Endothelial cell of umbilical vein (primary cell): ENCODE data around the gene ATIC. TPM values are rescaled to one million over a fixed set of nuclear protein-coding genes. Genes with fewer than 3 reads are reported as not detected.

Experiments used
- BruUV-seq: library from RNA; stranded (reverse); fragments of 400-500 nt; replicated peaks from 2 replicates; lab custom pipeline; 2021; lab: Mats Ljungman, UMichigan
- CTCF ChIA-PET: fragments of 300-600, 350-600 bp; sonication (Branson Sonifier 250); formaldehyde crosslinking; loops from one replicate; lab custom pipeline; 2021; ENCODE audit warnings: antibody characterized with exemption, inconsistent platforms; lab: Charles Lee
- POLR2A ChIA-PET: fragments of 300-600, 350-600 bp; sonication (Branson Sonifier 250); formaldehyde crosslinking; loops from one replicate; lab custom pipeline; 2021; ENCODE audit warnings: antibody characterized with exemption, inconsistent platforms; lab: Charles Lee
- DNase-seq: peaks from one replicate; pipeline ENCODE4 v3.0.0-alpha.2; 2011; ENCODE audit warnings: low read depth, low spot score
- FAIRE-seq: peaks from 2 replicates; lab custom pipeline; 2011; peaks lifted over from hg19 to GRCh38; lab: Jason Lieb, UNC
- H2AFZ ChIP-seq: 2 replicates; pipeline ENCODE4 v1.6.0; 2012; ENCODE audit warnings: low read depth, low read length, control low read depth, inconsistent platforms
- H3K27ac ChIP-seq: 2 replicates; pipeline ENCODE4 v1.5.1; 2011; ENCODE audit warnings: low read depth, mild to moderate bottlenecking, control low read depth, low read length, moderate library complexity; ENCODE audit not compliant: insufficient read depth
- H3K27me3 ChIP-seq, 2 experiments: 2 replicates each; pipeline versions ENCODE4 v1.6.0 to v1.6.1; 2011; ENCODE audit warnings: low read length in 2 of 2, mixed read lengths in 1 of 2; ENCODE audit not compliant: control insufficient read depth in 2 of 2, insufficient read depth in 2 of 2
- H3K36me3 ChIP-seq, 2 experiments: 2 replicates in 1 of 2; 3 replicates in 1 of 2; pipeline ENCODE4 v1.5.1; 2011; ENCODE audit warnings: low read length in 2 of 2, mild to moderate bottlenecking in 1 of 2, moderate library complexity in 1 of 2; ENCODE audit not compliant: control insufficient read depth in 2 of 2, insufficient read depth in 2 of 2; ENCODE audit errors: extremely low read depth in 1 of 2
- H3K4me1 ChIP-seq: 3 replicates; pipeline ENCODE4 v1.5.1; 2011; ENCODE audit warnings: mild to moderate bottlenecking, low read length; ENCODE audit not compliant: control insufficient read depth, insufficient read depth; ENCODE audit errors: extremely low read depth
- H3K4me2 ChIP-seq: 2 replicates; pipeline ENCODE4 v1.6.1; 2011; ENCODE audit warnings: low read length, control low read depth, mixed read lengths; ENCODE audit not compliant: insufficient read depth
- H3K4me3 ChIP-seq, 3 experiments: fragments of 200-600 bp in 1 of 3; sonication (generic), shearing (Covaris generic) in 1 of 3; replicated peaks in 1 of 3; 2 replicates each; pipeline ENCODE4 v1.5.1; 2011 to 2016; ENCODE audit warnings: control low read depth in 3 of 3, low read length in 3 of 3, mild to moderate bottlenecking in 2 of 3, inconsistent platforms in 1 of 3, low read depth in 1 of 3, moderate library complexity in 1 of 3; ENCODE audit not compliant: insufficient read depth in 1 of 3
- H3K79me2 ChIP-seq: 2 replicates; pipeline ENCODE4 v1.6.0; 2012; ENCODE audit warnings: low read length, inconsistent platforms; ENCODE audit not compliant: control insufficient read depth, insufficient read depth
- H3K9ac ChIP-seq: replicated peaks from 2 replicates; pipeline ENCODE3; 2011; ENCODE audit warnings: low read length, control low read depth; ENCODE audit not compliant: insufficient read depth; ENCODE audit errors: extremely low read depth
- H3K9me1 ChIP-seq: replicated peaks from 3 replicates; pipeline ENCODE4 v1.6.0; 2011; ENCODE audit warnings: mild to moderate bottlenecking, low read length; ENCODE audit not compliant: control insufficient read depth, insufficient read depth; ENCODE audit errors: extremely low read depth
- H3K9me3 ChIP-seq: replicated peaks from 2 replicates; pipeline ENCODE4 v1.5.1; 2012; ENCODE audit warnings: low read length, inconsistent platforms; ENCODE audit not compliant: control insufficient read depth, insufficient read depth
- H4K20me1 ChIP-seq: replicated peaks from 2 replicates; pipeline ENCODE3; 2011; ENCODE audit warnings: mild to moderate bottlenecking, low read length; ENCODE audit not compliant: control insufficient read depth, insufficient read depth; ENCODE audit errors: extremely low read depth
- FOS ChIP-seq: IDR thresholded peaks from 2 replicates; pipeline ENCODE4 v1.6.1; 2011; ENCODE audit warnings: mild to moderate bottlenecking, low read length, moderate library complexity, borderline replicate concordance; ENCODE audit not compliant: insufficient read depth
- GATA2 ChIP-seq: IDR thresholded peaks from 2 replicates; pipeline ENCODE4 v1.7.0; 2011; ENCODE audit warnings: low read depth, mild to moderate bottlenecking, moderate library complexity, mixed read lengths, low read length; ENCODE audit not compliant: insufficient read length, insufficient read depth
- JUN ChIP-seq: IDR thresholded peaks from 2 replicates; pipeline ENCODE4 v1.6.1; 2011; ENCODE audit warnings: borderline replicate concordance, low read depth; ENCODE audit not compliant: insufficient read length, insufficient read depth
- POLR2A ChIP-seq: IDR thresholded peaks from 2 replicates; pipeline ENCODE4 v1.6.1; 2012; ENCODE audit warnings: low read depth, mild to moderate bottlenecking, control low read depth, low read length
- POLR2AphosphoS5 ChIP-seq: IDR thresholded peaks from 2 replicates; pipeline ENCODE4 v1.6.1; 2012; ENCODE audit warnings: low read depth, mild to moderate bottlenecking, control low read depth, low read length, moderate library complexity; ENCODE audit not compliant: insufficient read depth
- dilution Hi-C: fragments of 300-500 bp; cut with MboI; formaldehyde crosslinking; loops from one replicate; pipeline ENCODE4 v1.15.0; 2019; ENCODE audit warnings: low sequenced_read_pairs; ENCODE audit not compliant: extremely low pct_ligation_motif_present
- intact Hi-C: fragments of 100-400 bp; cut with micrococcal nuclease; formaldehyde crosslinking; loops from one replicate; pipeline ENCODE4 v1.10.0; 2022
- polyA plus RNA-seq, 4 experiments: library from polyadenylated mRNA; depleted of rRNA in 3 of 4; stranded (reverse) in 3 of 4; unstranded in 1 of 4; fragments of >200 nt; gene quantifications; 2 replicates each; pipeline versions ENCODE4 v1.2.1 to v1.2.3, GENCODE V29; 2011 to 2012; ENCODE audit warnings: missing spikeins in 1 of 4
- total RNA-seq: library from RNA; stranded (reverse); gene quantifications from 2 replicates; pipeline ENCODE4 v1.2.3, GENCODE V29; 2021
- TF ChIP-seq, protein P1 (sequence below): IDR thresholded peaks from 2 replicates; pipeline ENCODE4 v1.6.1; 2011; ENCODE audit not compliant: insufficient read depth, insufficient read length
- TF ChIP-seq, protein P2 (sequence below), 2 donors: IDR thresholded peaks; 1 replicate in 1 of 2; 2 replicates in 1 of 2; pipeline ENCODE4 v1.5.1; 2011; ENCODE audit warnings: low read length in 2 of 2, mild to moderate bottlenecking in 2 of 2, moderate library complexity in 2 of 2, control low read depth in 1 of 2, inconsistent platforms in 1 of 2, low read depth in 1 of 2; ENCODE audit not compliant: insufficient read depth in 1 of 2; ENCODE audit errors: extremely low read depth in 1 of 2

ATIC gene
- total and polyA plus RNA-seq, 2 donors (not counting 3 experiments of a cell fraction or from before 2014, with no cell fraction given): 29.5 to 80.2 TPM

DNA sequence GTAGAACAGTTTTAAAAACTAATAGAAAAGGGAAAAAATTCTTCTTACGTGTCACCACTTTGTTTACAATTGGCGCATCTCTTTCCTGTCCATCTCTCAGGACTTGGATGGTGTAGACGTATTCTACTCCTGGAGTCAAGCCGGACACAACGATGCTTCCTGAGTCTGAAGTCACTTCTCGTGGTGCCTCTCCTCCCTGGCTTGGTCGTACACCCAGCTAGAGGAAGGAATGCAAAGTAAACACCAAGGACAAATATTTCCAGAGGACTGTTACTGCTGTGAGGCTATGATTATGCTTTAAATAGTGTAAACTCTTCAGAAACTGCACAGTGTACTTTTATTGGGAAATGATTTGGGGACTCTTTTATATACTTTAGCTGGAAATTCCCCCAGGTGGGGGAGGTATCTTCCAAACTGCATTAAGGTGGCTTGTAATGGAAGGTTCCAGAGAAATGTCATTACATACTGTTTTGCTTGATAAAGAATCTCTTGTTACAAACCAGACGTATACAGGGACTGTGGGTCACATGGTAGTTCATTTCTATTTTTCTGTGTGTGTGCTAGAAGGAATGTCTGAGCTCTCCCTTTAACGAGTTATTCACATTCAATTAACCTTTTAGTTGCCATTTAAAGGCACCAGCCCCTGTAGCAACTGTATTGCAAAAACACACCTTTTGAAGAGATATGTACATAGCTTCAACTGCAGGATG is 85.9 kb downstream of the ATIC start:
- no peaks in the 10 kb centered on the region for H3K27me3 ChIP-seq
- ChIA-PET CTCF (interaction anchor here (5.0 kb wide), 1 partner anchor 534 kb away, joined by 33 read pairs; no protein-coding TSS in a partner anchor), POLR2A (no interaction called here)
- TSS peak; percentile 17 for BruUV-seq
- peaks cover 10% of the 10 kb centered on the region for H3K79me2 ChIP-seq
- H3K4me1 ChIP-seq: peaks cover 20% of the 10 kb centered on the region
- no peaks in the 10 kb centered on the region for H4K20me1 ChIP-seq
- TF ChIP-seq POLR2AphosphoS5: no peak
- TF ChIP-seq POLR2A: peak; percentile 38
- dilution Hi-C loops (no loop called here), intact Hi-C loops (loop anchor here (2.0 to 5.0 kb wide), 2 partner anchors 35 to 523 kb away; no protein-coding TSS in a partner anchor)
- H2AFZ ChIP-seq: no peak overlapping the region
- FAIRE-seq (peak; percentile 33), DNase-seq (peak; percentile 35)
- no peaks in the 10 kb centered on the region for H3K9me1 ChIP-seq
- no peak overlapping the region for H3K9ac ChIP-seq
- no peak overlapping the region for H3K4me3 ChIP-seq
- no peaks in the 10 kb centered on the region for H3K9me3 ChIP-seq
- no peak overlapping the region for H3K4me2 ChIP-seq
- peaks cover 47 to 73% of the 10 kb centered on the region in 2 experiments for H3K36me3 ChIP-seq
- H3K27ac ChIP-seq: peak overlapping the region; percentile 10

GRCh38 chr2:215399067-215399716 is 87.3 kb downstream of the ATIC start:
- no peak for FAIRE-seq
- BruUV-seq: no TSS peak
- Histone ChIP-seq H3K4me2 (no peak overlapping the region), H4K20me1 (no peaks in the 10 kb centered on the region), H3K36me3 (peaks cover 41 to 69% of the 10 kb centered on the region in 2 experiments), H3K27ac (peak overlapping the region; percentile 2), H3K4me1 (peaks cover 20% of the 10 kb centered on the region), H3K9me1 (no peaks in the 10 kb centered on the region), H3K4me3 (no peak overlapping the region), H3K27me3 (no peaks in the 10 kb centered on the region), H3K9me3 (no peaks in the 10 kb centered on the region), H3K79me2 (peaks cover 6% of the 10 kb centered on the region), H3K9ac (no peak overlapping the region), H2AFZ (no peak overlapping the region)
- intact Hi-C loops: loop anchor here (2.0 to 5.0 kb wide), 2 partner anchors 37 to 522 kb away; no protein-coding TSS in a partner anchor
- DNase-seq: no peak
- TF ChIP-seq, protein P1, sequence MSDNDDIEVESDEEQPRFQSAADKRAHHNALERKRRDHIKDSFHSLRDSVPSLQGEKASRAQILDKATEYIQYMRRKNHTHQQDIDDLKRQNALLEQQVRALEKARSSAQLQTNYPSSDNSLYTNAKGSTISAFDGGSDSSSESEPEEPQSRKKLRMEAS: no peak
- TF ChIP-seq JUN (no peak), POLR2A (no peak), FOS (no peak), GATA2 (no peak), POLR2AphosphoS5 (peak; percentile 18)
- TF ChIP-seq, protein P2, sequence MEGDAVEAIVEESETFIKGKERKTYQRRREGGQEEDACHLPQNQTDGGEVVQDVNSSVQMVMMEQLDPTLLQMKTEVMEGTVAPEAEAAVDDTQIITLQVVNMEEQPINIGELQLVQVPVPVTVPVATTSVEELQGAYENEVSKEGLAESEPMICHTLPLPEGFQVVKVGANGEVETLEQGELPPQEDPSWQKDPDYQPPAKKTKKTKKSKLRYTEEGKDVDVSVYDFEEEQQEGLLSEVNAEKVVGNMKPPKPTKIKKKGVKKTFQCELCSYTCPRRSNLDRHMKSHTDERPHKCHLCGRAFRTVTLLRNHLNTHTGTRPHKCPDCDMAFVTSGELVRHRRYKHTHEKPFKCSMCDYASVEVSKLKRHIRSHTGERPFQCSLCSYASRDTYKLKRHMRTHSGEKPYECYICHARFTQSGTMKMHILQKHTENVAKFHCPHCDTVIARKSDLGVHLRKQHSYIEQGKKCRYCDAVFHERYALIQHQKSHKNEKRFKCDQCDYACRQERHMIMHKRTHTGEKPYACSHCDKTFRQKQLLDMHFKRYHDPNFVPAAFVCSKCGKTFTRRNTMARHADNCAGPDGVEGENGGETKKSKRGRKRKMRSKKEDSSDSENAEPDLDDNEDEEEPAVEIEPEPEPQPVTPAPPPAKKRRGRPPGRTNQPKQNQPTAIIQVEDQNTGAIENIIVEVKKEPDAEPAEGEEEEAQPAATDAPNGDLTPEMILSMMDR (IDR thresholded peaks at IDR 0.05; ENCODE audit: extremely low read depth in 1 of 2, insufficient read depth in 1 of 2, low read depth in 1 of 2, low read length in 2 of 2): no peak
- dilution Hi-C loops: no loop called here
- CTCF ChIA-PET: interaction anchor here (0.8 to 1.0 kb wide), 3 partner anchors 9 to 532 kb away, joined by 3 to 4 read pairs (median 4); no protein-coding TSS in a partner anchor
- POLR2A ChIA-PET: no interaction called here
